Bone marrow (tissue), 2 donors: ENCODE data around the gene CACNA2D3.

Experiments
- DNase-seq, 2 donors: peaks; one replicate each; lab custom pipeline; 2025; lab: John Stamatoyannopoulos, UW

Gene CACNA2D3

DNA sequence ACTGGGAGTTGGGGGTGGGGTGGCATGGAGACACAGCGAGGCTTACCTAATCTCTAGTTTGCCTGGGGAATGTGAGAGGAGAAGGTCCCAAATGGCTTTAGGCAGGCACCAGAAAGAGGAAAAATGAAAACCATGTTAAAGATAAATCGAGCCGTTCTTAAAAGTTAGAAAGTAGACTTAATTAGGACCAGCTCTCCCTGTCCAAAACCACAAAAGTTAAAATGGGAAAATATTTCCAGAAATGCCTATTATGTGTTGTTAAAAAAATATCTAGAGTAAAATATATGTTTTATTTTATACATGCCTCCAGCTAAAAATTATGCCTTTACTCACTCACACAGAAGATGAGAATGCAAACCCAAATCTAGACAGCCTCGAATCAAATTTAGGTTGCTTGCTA is 755.4 kb downstream of the CACNA2D3 start:
- DNase-seq, result no peak

DNA sequence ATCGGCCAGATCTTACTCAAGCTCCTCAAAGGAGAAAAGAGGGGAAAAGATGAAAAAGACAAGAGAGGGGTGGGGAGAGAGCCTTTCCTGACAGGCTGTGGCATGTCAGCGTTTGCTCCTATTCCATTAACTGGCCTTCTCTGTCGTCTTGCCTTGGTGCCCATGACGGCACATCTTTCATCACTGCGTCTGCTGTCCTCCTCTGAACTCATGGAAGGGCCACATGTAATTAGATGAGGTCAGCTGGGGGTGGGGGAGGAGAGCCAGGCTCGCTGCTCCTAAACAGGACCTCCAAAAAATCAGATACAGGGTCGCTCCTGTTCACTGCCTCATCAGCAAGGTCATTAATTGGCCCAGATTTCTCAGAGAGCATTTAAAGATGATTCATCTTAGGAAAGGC is 755.8 kb downstream of the CACNA2D3 start:
- no peak for DNase-seq

DNA sequence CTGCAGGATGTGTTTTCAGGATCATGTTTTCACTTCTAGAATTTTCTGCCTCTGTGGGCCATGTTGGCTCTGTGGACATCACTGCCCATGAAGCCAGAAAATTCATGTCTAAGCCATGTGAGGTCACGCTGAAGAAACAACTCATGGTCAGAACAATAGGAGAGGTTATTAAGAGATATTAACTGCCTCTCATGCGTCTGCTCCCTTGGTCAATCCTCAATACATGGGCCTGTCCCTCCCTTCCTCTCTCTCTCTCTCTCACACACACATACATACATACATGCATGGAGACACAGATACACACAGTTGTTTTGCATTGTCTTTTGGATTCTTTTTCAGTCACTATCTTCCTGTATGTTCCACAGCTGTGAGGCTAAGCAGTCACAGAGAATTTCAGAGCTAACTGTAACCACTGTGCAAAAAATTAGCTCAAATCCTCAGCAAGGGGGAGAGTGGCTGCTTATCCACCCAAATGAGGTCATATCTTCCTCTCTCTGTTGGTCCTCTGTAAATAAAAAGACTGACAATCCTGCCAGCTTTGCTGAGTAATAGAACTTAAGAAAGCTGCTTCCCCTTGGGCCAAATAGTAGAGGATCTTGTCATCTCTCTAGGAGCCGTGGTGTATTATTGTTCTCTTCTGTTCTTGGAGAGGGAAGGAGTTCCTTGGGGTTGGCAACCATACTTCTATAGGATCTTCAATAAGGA is 759.9 kb downstream of the CACNA2D3 start:
- DNase-seq, result no peak

DNA sequence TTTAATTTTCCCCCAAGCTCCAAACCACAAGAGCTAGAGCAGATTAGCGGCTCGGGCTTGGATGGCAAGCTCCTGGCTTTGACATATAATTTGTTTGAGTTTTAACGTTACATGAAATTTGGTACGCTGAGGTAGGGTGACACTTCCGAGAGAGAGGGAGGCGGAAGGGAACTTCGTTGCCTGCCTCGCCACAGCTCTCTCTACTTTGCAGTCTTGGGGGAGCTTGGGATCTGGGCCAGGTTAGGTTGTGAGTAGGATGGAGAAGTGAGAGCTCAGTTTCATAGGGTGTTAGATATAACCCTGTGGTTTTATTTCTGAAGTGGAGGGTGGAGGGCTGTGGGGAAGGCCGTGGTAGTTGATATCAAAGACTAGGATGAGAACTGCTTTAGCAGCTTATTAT is 765.8 kb downstream of the CACNA2D3 start:
- DNase-seq, result no peak

DNA sequence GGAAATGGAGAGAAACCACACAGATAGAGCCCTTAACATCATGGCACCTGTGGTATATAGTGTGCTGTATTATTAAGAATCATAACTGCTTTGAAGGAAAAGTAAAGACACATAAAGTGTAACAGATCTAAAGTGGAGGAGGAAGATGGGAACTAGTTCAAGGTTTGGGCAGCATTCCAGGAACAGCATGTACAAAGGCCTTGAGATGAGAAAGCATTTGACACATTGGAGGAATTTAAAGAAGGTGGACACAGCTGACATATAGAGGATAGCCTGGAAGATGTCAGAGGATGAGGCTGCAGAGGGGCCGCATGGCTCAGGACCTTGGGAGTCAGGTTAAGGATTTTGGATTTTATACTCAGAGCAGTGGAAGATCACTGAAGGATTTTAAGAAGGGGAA is 766.5 kb downstream of the CACNA2D3 start:
- no peak for DNase-seq

DNA sequence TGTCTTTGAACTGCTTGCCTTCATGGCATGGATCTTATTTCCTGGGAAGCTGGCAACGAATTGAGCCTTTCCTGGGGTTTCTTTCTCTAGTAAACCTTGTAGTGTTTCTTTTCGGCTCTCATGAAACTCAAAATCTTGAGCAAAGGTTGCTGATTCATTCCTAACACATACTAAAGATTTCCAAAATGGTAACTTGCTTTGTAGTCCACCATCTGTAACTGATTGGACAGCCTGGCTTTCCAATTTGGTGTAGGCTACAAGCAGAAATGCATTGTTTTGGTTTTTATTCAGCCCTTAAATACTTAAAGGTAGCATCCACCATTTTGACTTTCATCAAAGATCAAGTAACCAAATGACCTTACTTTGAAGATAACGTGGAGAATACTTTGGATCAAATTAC is 767.4 kb downstream of the CACNA2D3 start:
- no peak for DNase-seq

DNA sequence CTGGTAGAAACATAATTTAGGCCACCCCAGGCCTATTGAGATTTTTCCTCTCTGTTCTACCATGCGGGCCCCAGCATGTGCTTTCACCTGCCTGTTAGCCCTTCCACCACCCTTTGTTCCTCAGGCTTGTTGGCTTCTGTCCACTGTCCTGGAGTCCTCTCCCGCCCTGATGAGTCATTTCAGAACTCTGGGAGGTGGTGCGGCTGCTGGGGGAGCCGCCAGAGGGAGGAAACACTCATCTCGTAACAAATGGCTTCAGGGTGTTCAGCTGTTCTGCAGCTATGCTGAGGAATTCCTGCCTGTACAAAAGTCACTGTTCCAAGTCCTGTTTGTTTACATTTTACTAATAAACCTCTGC is 769.2 kb downstream of the CACNA2D3 start:
- no peak for DNase-seq

DNA sequence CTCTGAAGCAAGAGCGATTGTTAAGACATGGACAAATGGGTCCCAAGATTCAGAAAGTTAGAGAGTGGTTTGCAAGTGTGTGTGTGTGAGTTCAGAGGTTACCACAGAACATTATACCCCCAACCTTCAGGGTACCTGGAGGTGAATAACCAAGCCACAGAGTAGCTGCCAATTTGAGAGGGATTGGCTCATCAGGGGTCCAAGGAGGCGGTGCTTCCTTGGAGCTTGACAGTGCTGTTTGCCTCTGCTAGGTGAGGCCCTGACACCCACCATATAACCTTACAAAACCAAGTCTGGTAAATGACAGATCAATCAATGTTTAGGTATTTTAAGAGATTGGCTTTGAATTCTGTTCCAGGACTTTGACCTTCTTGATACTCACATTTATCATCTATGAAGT is 769.8 kb downstream of the CACNA2D3 start:
- no peak for DNase-seq

DNA sequence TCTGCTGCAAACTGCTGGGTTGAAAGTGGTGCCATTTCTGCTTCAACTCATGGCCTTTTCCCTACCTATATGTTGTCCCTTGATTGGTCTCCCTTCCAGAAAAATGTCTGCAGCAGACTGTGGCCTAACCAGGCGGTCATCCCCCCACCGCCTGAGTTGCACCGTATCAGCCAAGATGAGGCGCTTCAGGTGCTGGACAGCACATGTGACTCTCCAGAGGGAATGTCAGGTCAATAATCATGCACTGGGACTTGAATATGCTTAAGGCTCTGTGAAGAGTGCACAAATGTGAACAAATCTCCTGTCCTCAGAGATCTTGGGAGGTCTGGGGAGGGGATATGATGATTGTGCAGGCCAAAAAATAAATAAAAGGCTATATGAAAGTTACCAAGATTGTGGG is 773.3 kb downstream of the CACNA2D3 start:
- DNase-seq, result no peak

DNA sequence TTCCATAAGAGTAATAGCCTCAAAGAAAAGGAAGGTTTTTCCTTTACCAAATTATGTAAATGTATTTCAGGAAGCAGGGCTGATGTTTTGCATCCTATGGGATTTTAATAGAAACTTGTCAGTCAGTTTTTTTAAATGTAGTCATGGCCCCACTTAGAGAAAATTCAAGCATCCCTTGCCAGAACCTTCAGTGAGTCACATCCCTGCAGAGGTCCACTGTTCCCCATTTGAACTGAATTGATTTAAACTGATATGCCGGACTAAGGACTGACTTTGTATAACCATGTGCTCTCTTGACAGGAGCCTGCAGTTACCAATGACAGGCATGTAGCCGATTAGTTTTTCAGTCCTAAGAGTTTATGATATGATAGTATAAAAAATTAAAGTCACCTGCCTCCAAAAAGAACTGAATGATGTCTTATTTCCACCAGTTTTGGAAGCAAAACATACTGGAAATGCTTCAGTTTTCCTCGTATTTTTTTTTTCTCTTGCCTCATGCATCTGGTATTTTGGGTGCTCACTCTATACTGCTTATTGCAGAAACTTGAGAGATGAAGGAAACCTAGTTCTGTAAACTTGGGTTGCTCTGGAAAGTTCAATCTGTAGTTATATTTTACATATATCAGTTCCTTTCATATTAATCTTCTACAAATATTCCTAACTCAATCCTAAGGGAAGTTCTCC is 774.8 kb downstream of the CACNA2D3 start:
- no peak for DNase-seq

DNA sequence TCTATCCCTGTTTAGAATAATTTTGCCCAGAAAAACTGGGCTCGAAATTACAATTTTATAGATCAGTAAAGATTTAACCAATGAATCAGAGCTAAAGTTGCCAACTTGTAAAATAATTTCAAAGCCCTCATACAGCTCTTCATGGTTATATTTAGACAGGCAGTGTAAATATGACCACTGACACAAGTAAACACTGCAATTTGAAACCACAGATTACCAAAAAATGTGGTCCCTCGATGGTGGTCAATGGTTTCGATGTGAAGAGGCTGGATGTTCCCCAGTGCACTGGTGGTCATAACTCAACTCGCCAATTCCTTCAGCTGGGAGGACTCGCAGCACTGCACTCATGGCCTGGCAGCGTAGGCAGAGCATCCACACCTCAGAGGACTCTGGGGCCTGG is 776.9 kb downstream of the CACNA2D3 start:
- DNase-seq, result no peak

DNA sequence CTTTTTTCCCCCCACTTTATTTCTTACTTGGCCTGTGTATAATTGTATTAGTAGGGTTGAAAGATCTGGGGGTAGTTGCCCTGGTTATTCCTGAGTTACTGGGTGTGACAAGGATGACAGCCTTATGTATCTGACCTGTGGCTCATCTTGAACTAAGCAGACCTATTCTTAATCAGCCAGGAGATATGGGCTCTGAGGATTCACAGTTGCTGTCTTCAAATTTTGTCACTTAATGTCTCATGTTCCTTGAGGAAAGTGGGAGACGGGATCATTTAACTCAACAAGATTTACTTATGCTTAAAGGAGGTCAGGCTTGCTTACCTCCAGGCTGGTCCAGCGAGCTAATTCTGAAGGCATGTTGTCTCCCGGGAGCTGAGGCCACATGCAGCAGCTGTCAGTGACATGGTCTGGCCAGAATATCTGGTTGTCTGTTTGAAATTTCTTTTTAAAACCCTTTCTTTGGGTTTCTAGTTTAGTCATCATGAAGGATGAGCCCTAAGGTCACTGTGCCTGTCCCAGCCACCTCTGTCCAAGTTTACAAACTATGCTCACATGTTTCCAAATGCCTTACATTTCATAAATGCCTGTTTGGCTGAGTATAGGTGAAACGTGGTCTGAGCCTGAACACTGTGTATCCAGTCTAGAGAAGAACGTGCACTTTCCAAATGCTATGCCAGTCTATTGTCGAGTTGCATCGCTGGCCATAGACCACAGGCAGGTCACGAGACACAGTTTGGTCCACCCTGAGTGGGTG is 778.7 kb downstream of the CACNA2D3 start:
- DNase-seq, result no peak

DNA sequence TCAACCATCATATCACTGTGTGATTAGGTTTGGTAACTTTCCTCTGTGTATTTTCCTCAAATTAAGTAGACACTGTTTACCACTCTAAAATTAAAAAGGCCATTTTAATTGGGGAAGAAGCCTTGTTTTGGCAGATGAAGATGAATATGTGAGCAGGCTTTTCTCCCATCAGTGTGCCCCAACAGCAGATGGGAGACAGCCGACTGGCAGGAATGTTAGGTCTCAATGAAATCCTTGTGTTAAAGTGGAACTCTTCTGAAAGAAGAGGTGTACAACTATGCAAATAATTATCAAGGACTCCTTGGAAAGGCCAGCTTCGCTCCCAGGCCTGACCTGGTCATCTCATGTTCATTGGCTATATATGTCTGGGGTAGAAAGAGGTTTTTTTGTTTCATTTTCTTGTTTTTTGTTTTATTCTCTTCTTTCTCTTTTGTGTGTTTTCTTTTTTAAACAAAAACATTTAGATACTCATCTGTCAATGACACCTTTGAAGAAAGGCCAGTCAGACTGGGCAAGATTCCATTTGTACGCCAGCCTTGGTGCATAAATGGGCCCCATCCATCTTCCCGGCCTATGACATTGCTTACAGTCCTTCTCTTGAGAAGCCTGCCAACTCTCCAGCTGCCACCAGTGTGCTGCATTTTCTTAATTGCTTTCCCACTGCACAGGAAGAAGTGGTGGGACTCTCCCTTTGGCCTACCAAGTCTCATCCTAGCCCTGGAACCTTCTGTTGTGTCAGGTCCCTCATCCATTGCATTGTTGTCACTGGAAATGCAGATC is 779.7 kb downstream of the CACNA2D3 start:
- DNase-seq, result no peak

DNA sequence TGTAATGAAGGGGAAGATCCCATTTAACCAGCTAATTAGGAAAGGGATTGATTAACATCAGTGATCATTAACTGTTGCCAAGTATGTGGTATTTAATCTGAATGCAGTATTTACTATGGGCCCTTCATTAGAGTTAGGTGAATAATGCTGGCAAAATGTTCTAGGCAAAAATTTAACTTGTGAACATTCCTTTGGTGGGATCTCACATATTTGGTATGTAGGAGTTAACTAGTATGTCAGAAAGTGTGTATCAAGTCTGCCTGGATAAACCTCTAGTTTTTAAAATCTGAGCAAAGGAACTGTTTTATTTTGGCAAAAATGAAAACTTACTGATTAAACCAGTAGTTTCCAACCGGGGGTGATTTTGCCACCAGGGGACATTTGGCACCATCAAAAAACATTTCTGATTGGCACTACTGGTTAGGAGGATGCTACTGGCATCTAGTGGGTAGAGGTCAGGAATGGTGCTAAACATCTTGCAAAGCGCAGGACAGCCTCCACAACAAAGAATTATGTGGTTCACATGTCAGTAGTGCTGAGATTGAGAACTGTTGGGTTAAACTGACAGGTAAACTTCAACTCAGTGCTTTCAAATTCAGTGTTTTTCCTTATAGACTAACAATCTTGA is 783.0 kb downstream of the CACNA2D3 start:
- DNase-seq, result no peak

DNA sequence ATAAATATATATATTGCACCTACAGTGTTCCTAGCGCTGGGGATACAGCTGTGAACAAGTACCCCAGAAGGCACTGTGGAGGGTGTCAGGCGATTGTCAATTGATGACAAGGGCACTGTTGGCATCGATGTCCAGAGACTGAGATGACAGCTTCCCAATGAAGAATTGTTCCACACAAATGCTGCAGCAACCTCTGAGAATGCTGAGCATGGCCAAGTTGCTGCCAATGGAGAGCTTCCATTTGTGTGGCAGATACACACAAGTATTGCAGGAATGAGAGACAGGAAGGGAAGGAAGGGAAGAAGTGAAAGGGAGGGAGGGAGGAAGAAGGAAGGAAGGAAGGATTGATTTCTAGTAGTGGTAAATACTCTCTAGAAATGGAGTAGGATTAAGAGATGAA is 783.6 kb downstream of the CACNA2D3 start:
- DNase-seq, result no peak

DNA sequence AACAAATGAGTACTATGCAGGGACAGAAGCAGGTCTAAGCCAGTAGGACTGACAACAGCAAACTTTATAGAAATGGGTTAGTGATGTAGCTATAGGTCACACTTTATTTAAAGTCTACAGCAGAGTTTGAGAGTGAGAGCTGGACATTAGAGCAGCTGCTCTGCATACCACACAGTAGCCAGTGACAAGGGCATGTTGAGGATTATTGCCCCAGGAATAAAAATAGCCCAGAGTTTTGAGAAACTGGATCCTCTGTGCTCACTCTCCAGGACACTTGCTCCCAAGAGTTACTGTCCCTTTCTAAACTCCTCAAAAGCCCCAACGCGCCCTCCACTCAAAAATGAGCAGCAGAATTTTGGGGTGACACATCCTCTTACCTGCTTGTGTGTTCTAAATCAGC is 784.4 kb downstream of the CACNA2D3 start:
- no peak for DNase-seq

DNA sequence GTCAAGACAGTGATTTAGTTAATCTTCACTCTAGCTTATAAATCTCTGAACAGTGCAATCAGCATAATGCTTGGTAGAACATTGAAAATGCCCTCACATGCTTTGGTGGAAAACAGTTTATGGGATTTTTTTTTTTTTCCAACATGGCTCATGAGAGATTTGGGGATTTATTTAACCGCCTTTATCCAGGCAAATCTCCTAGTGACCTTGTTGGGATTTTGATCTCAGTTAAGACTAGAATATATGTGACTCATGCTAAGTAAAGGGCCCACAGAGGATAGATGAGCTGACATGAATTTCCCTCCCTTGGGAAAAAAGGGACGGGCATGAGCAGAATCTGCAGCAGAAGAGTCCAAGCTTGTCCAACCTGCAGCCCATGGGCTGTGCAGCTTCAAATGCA is 786.8 kb downstream of the CACNA2D3 start:
- no peak for DNase-seq

DNA sequence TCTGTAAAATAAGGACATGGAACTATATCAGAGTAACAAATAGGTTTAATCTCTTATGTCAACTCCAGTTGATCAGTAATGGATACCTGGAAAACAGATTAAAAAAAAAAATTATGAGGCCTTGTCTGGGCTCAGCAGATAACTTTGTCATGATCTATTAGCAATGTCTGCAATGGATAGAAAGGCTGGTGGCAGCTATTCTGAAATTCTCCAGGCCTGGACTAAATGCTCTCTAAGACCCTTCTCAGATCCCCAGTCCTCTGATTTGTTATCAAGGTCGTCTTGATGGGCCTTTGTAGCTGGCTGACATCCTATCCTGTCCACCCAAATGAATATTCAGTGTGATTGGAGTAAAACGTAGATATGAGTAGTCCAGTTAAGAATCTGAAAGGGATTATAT is 791.8 kb downstream of the CACNA2D3 start:
- no peak for DNase-seq

DNA sequence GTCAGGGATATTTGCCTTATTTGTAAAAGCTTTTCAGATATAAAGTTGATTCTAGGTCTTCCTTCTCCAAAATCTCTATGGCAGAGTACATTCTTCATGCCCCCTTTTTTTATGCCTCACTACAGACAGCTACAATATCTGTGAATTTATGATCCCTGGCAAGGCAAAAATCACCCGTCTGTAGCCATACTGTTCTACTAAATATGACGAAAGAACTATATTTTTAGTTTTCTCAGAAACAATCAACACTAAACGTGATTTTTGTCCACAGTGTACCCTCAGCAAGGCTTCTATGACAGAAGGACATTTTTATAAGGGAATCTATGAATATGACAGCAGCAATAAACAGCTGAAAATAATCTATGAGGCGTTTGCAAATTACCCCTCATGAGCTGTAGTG is 792.8 kb downstream of the CACNA2D3 start:
- DNase-seq, result no peak

DNA sequence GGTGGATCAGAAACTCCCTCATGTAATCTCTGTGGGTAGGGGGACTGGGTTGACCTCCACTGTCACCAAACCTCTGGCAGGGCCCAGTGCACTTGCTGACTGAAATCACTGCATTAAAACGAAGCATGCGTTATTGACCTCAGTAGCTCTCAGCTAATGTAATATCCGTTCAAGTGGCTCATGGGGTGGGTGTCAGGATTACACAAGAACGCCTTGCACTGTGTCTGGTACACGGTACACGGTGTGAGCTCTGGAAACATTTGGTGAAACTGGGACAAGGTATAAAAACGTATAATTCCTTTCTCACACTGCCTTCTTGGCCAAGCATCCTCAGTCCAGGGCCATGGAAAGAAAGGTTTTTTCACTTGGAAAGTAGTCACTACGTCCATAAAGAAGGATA is 793.6 kb downstream of the CACNA2D3 start:
- DNase-seq, result no peak

DNA sequence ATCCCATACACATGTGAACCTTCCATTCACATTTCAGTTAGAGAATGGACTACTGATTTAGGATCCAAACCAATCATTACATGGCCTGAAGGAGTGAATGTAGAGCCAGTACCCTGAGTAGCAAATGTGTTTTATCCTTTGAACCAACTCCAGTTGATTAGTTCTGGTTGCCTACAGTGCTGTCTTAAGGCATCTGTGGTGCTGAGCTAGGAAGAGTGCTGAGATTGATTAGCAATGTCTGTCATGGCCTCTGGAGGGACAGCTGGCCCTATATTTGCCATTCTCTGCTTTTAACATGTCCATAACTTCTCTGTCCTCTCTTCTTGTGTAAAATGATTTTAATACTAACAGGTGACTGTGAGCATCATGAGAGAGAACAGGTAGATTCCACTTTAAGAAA is 794.4 kb downstream of the CACNA2D3 start:
- DNase-seq, result no peak

DNA sequence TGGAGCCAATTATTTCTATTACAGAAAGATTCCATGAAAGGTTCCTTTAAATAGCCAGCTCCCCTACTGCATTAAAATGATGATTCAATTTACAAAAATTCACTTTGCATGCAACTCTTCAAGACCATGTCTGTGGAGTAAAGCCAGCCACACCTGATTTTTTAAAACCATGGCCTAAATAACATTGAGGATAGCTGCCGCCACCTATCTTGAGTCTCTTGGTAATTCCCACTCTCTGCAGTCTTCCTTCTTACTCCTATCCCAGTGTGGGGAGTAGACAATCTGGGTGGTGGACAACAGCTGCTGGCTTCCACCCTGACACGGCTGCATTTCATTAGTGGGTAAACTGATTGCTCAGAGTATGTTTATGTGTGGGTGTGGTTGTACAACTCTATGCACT is 794.8 kb downstream of the CACNA2D3 start:
- no peak for DNase-seq
